HCT116 (cell line): ENCODE data around the gene CSNK1D. TPM values are rescaled to one million over a fixed set of nuclear protein-coding genes. Genes with fewer than 3 reads are reported as not detected.
A peak's percentile ranks its signal among the peaks of the same experiment; 100 is the strongest.

Experiments
- ATAC-seq: fragments of 200-7000 bp; cut with Tn5 transposase; 2 replicates; pipeline ENCODE4 v1.9.1; 2020; ENCODE audit warnings: mild to moderate bottlenecking, moderate library complexity
- BruUV-seq: library from RNA; stranded (reverse); fragments of 400-500 nt; replicated peaks from 2 replicates; lab custom pipeline; 2021; lab: Mats Ljungman, UMichigan
- CTCF ChIA-PET: fragments of 300-600 bp; sonication (Branson Sonifier 250); formaldehyde crosslinking; loops from one replicate; lab custom pipeline; 2021; ENCODE audit warnings: antibody characterized with exemption; lab: Charles Lee
- POLR2A ChIA-PET: fragments of 300-600, 350-600 bp; sonication (Branson Sonifier 250); formaldehyde crosslinking; loops from one replicate; lab custom pipeline; 2021; ENCODE audit warnings: antibody characterized with exemption; lab: Charles Lee
- RAD21 ChIA-PET, 2 experiments: fragments of 300-600 bp; sonication (Branson Sonifier 250); formaldehyde crosslinking; loops; one replicate each; lab custom pipeline; 2023; ENCODE audit warnings: low total read pairs in 2 of 2; ENCODE audit not compliant: uncharacterized antibody in 2 of 2, unreplicated experiment in 2 of 2, low non-redundant PET in 1 of 2; lab: Charles Lee
- DNase-seq: peaks from one replicate; pipeline ENCODE4 v3.0.0-alpha.2; 2010; ENCODE audit warnings: low read depth, low spot score
- H2AFZ ChIP-seq: fragments of 200-600 bp; shearing (Covaris generic), sonication (generic); 2 replicates; pipeline ENCODE4 v1.6.1; 2017; ENCODE audit warnings: low read depth, mixed run types, mixed read lengths, antibody characterized with exemption, low read length; ENCODE audit not compliant: poor library complexity, severe bottlenecking
- H3K27ac ChIP-seq: 2 replicates; pipeline ENCODE4 v1.5.1; 2012; ENCODE audit warnings: low read depth, low read length
- H3K27me3 ChIP-seq: fragments of 200-600 bp; sonication (generic); 2 replicates; pipeline ENCODE4 v1.6.1; 2016; ENCODE audit warnings: mixed run types, low read length, mixed read lengths; ENCODE audit not compliant: insufficient read depth
- H3K36me3 ChIP-seq, 2 experiments: fragments of 200-500 bp in 1 of 2; fragments of 200-600 bp in 1 of 2; sonication (Bioruptor generic) in 1 of 2; sonication (generic) in 1 of 2; 2 replicates each; pipeline versions ENCODE4 v1.5.1 to v1.6.1; 2014 to 2016; ENCODE audit warnings: low read length in 2 of 2, inconsistent platforms in 1 of 2, mixed read lengths in 1 of 2, mixed run types in 1 of 2; ENCODE audit not compliant: insufficient read depth in 2 of 2, control insufficient read depth in 1 of 2
- H3K4me1 ChIP-seq, 2 experiments: fragments of 200-600 bp in 1 of 2; sonication (generic) in 1 of 2; 2 replicates each; pipeline versions ENCODE4 v1.5.1 to v1.6.1; 2012 to 2017; ENCODE audit warnings: low read length in 2 of 2, inconsistent platforms in 1 of 2, mild to moderate bottlenecking in 1 of 2, mixed read lengths in 1 of 2, mixed run types in 1 of 2, moderate library complexity in 1 of 2; ENCODE audit not compliant: insufficient read depth in 2 of 2, control insufficient read depth in 1 of 2
- H3K4me2 ChIP-seq: fragments of 200-600 bp; sonication (generic); 2 replicates; pipeline ENCODE4 v1.6.1; 2017; ENCODE audit warnings: mixed run types, low read length, mixed read lengths
- H3K4me3 ChIP-seq, 2 experiments: fragments of 200-600 bp in 1 of 2; sonication (generic) in 1 of 2; replicated peaks in 1 of 2; 2 replicates each; pipeline ENCODE4 v1.5.1; 2011 to 2016; ENCODE audit warnings: low read length in 2 of 2, control low read depth in 1 of 2, low read depth in 1 of 2, mild to moderate bottlenecking in 1 of 2, mixed read lengths in 1 of 2, mixed run types in 1 of 2
- H3K79me2 ChIP-seq: fragments of 200-600 bp; sonication (generic); 2 replicates; pipeline ENCODE4 v1.6.1; 2017; ENCODE audit warnings: mild to moderate bottlenecking, mixed run types, low read length, moderate library complexity, mixed read lengths; ENCODE audit not compliant: insufficient read depth
- H3K9ac ChIP-seq: fragments of 200-600 bp; sonication (generic); 2 replicates; pipeline ENCODE4 v1.6.1; 2016; ENCODE audit warnings: low read length, mixed read lengths
- H3K9me2 ChIP-seq: fragments of 200-600 bp; sonication (generic), shearing (Covaris generic); 2 replicates; pipeline ENCODE4 v1.6.1; 2017; ENCODE audit warnings: mixed run types, mild to moderate bottlenecking, moderate library complexity; ENCODE audit not compliant: insufficient read depth
- H3K9me3 ChIP-seq, 2 experiments: fragments of 200-500 bp in 1 of 2; fragments of 200-600 bp in 1 of 2; sonication (Bioruptor generic) in 1 of 2; sonication (generic) in 1 of 2; 2 replicates each; pipeline ENCODE4 v1.6.1; 2014 to 2017; ENCODE audit warnings: low read length in 2 of 2, mixed read lengths in 2 of 2, inconsistent platforms in 1 of 2, low read depth in 1 of 2, mild to moderate bottlenecking in 1 of 2, mixed run types in 1 of 2, moderate library complexity in 1 of 2; ENCODE audit not compliant: control insufficient read depth in 1 of 2, insufficient read depth in 1 of 2
- H4K20me1 ChIP-seq: fragments of 200-600 bp; sonication (generic), shearing (Covaris generic); 2 replicates; pipeline ENCODE4 v1.6.1; 2017; ENCODE audit warnings: mixed run types, mild to moderate bottlenecking, moderate library complexity; ENCODE audit not compliant: insufficient read depth
- CBX3 ChIP-seq: IDR thresholded peaks from 2 replicates; pipeline ENCODE4 v1.6.1; 2012; ENCODE audit warnings: low read depth
- CEBPB ChIP-seq: IDR thresholded peaks from 2 replicates; pipeline ENCODE4 v1.6.1; 2012; ENCODE audit warnings: low read depth
- EGR1 ChIP-seq: IDR thresholded peaks from 2 replicates; pipeline ENCODE4 v1.6.1; 2012; ENCODE audit warnings: low read depth
- ELF1 ChIP-seq: IDR thresholded peaks from 2 replicates; pipeline ENCODE4 v1.6.1; 2012; ENCODE audit warnings: low read depth, borderline replicate concordance
- EZH2 ChIP-seq: fragments of 200-600 bp; sonication (generic); IDR thresholded peaks from 2 replicates; pipeline ENCODE4 v1.6.1; 2017; ENCODE audit warnings: antibody characterized with exemption, mixed run types
- FOSL1 ChIP-seq: IDR thresholded peaks from 2 replicates; pipeline ENCODE4 v1.6.1; 2012; ENCODE audit warnings: low read depth
- JUND ChIP-seq: IDR thresholded peaks from 2 replicates; pipeline ENCODE4 v1.6.1; 2012
- POLR2A ChIP-seq: IDR thresholded peaks from 2 replicates; pipeline ENCODE4 v1.7.0; 2011; ENCODE audit warnings: borderline replicate concordance; ENCODE audit not compliant: insufficient read depth, insufficient read length; ENCODE audit errors: extremely low read depth
- POLR2AphosphoS5 ChIP-seq: IDR thresholded peaks from 2 replicates; pipeline ENCODE4 v1.6.1; 2011; ENCODE audit warnings: mild to moderate bottlenecking, low read depth, low read length, moderate library complexity
- RAD21 ChIP-seq: IDR thresholded peaks from 2 replicates; pipeline ENCODE4 v1.6.1; 2012; ENCODE audit warnings: low read depth, mild to moderate bottlenecking
- SIN3A ChIP-seq: IDR thresholded peaks from 2 replicates; pipeline ENCODE4 v1.6.1; 2012; ENCODE audit warnings: low read depth
- SP1 ChIP-seq: IDR thresholded peaks from 2 replicates; pipeline ENCODE4 v1.6.1; 2012; ENCODE audit warnings: low read depth
- SRF ChIP-seq: IDR thresholded peaks from 2 replicates; pipeline ENCODE4 v1.6.1; 2012; ENCODE audit warnings: low read depth
- TCF7L2 ChIP-seq: IDR thresholded peaks from 2 replicates; pipeline ENCODE4 v1.7.0; 2011; ENCODE audit warnings: borderline replicate concordance, inconsistent platforms; ENCODE audit not compliant: insufficient read depth, insufficient read length; ENCODE audit errors: extremely low read depth
- YY1 ChIP-seq: IDR thresholded peaks from 2 replicates; pipeline ENCODE4 v1.6.1; 2011; ENCODE audit warnings: low read length, low read depth, moderate library complexity, mild to moderate bottlenecking; ENCODE audit not compliant: insufficient replicate concordance; ENCODE audit errors: extremely low read depth
- ZNF274 ChIP-seq: fragments of 200-500 bp; sonication (Bioruptor generic); IDR thresholded peaks from 2 replicates; pipeline ENCODE4 v1.6.1; 2014; ENCODE audit warnings: mild to moderate bottlenecking, low read depth, low read length, inconsistent platforms
- intact Hi-C: fragments of 100-400 bp; cut with micrococcal nuclease; formaldehyde crosslinking; loops from 2 replicates; pipeline ENCODE4 v1.10.0; 2022
- total RNA-seq: library from RNA; stranded (reverse); gene quantifications from one replicate; pipeline ENCODE4 v1.2.1, GENCODE V29; 2021; ENCODE audit not compliant: unreplicated experiment
- TF ChIP-seq, protein P1 (sequence below): IDR thresholded peaks from 2 replicates; pipeline ENCODE4 v1.6.1; 2012
- TF ChIP-seq, protein P2 (sequence below): IDR thresholded peaks from 2 replicates; pipeline ENCODE4 v1.6.1; 2012; ENCODE audit warnings: low read depth
- TF ChIP-seq, protein P3 (sequence below): IDR thresholded peaks from 2 replicates; pipeline ENCODE4 v1.6.1; 2012
- TF ChIP-seq, protein P4 (sequence below), 3 experiments: fragments of 200-600 bp in 1 of 3; sonication (generic) in 1 of 3; IDR thresholded peaks in 2 of 3; conservative IDR thresholded peaks in 1 of 3; 2 replicates each; pipeline ENCODE4 v1.5.1; 2012 to 2017; ENCODE audit warnings: low read depth in 2 of 3, low read length in 2 of 3, antibody characterized with exemption in 1 of 3, borderline replicate concordance in 1 of 3, control low read depth in 1 of 3, mild to moderate bottlenecking in 1 of 3, mixed read lengths in 1 of 3, mixed run types in 1 of 3, moderate library complexity in 1 of 3; ENCODE audit not compliant: insufficient read depth in 1 of 3

Gene CSNK1D
- total RNA-seq, 1 experiment from 2014 or later, result 176 TPM

DNA sequence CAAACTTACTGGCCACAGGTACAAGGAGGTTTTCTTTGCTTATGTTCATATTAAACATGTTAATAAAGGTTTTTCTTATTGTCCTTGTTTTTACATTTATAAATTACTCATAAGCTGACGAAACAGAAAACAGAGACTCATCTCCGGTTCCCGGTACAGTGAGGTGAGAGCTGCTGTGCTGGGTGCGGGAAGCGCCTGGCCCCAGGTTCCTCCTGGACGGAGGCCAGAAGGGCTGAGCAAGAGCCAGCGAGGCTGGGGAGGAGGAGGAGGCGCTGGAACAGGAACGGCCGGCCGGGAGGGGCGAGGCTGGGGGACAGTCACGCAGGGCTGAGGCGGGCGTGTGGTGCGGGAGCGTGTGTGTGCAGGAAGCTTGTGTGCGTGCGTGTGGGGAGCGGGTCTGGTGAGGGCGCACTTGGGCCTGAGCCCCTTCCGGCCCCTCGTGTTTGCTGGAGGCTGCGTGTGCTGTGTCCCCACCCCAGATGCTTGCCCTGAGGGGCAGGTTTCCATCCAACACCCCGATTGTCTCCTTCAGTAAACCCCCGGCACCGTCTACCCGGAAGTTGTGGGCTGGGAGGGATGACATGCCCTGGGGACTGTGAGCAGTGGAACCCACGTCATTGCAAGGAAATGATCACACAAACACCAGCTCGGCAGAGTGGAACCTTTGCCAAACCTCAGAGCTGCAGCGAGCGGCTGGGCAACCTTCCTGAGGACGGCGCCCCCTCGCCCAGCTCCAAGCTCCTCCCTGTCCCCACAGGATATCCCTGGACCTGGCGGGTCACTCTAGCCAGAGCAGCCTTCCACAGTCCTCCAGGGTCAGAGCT, 24.4 kb upstream of the CSNK1D start:
- peak overlapping the region; percentile 89 for H3K27ac ChIP-seq
- no peak; the same call in 1 of the 2 replicates for TF ChIP-seq SIN3A
- TF ChIP-seq ZNF274, result no peak
- TF ChIP-seq, protein P1, sequence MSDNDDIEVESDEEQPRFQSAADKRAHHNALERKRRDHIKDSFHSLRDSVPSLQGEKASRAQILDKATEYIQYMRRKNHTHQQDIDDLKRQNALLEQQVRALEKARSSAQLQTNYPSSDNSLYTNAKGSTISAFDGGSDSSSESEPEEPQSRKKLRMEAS, result peak; percentile 82; the same call in 1 of the 2 replicates
- TF ChIP-seq, protein P2, sequence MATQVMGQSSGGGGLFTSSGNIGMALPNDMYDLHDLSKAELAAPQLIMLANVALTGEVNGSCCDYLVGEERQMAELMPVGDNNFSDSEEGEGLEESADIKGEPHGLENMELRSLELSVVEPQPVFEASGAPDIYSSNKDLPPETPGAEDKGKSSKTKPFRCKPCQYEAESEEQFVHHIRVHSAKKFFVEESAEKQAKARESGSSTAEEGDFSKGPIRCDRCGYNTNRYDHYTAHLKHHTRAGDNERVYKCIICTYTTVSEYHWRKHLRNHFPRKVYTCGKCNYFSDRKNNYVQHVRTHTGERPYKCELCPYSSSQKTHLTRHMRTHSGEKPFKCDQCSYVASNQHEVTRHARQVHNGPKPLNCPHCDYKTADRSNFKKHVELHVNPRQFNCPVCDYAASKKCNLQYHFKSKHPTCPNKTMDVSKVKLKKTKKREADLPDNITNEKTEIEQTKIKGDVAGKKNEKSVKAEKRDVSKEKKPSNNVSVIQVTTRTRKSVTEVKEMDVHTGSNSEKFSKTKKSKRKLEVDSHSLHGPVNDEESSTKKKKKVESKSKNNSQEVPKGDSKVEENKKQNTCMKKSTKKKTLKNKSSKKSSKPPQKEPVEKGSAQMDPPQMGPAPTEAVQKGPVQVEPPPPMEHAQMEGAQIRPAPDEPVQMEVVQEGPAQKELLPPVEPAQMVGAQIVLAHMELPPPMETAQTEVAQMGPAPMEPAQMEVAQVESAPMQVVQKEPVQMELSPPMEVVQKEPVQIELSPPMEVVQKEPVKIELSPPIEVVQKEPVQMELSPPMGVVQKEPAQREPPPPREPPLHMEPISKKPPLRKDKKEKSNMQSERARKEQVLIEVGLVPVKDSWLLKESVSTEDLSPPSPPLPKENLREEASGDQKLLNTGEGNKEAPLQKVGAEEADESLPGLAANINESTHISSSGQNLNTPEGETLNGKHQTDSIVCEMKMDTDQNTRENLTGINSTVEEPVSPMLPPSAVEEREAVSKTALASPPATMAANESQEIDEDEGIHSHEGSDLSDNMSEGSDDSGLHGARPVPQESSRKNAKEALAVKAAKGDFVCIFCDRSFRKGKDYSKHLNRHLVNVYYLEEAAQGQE, result no peak
- TF ChIP-seq, protein P3, sequence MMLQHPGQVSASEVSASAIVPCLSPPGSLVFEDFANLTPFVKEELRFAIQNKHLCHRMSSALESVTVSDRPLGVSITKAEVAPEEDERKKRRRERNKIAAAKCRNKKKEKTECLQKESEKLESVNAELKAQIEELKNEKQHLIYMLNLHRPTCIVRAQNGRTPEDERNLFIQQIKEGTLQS, result no peak
- peak; percentile 65; the same call in 1 of the 2 replicates for TF ChIP-seq POLR2AphosphoS5
- TF ChIP-seq YY1, result peak; percentile 43
- peak; percentile 72 for TF ChIP-seq SP1
- no peak for TF ChIP-seq EGR1
- TF ChIP-seq ELF1, result no peak; the same call in 1 of the 2 replicates
- no peak for TF ChIP-seq RAD21
- TF ChIP-seq, protein P4, sequence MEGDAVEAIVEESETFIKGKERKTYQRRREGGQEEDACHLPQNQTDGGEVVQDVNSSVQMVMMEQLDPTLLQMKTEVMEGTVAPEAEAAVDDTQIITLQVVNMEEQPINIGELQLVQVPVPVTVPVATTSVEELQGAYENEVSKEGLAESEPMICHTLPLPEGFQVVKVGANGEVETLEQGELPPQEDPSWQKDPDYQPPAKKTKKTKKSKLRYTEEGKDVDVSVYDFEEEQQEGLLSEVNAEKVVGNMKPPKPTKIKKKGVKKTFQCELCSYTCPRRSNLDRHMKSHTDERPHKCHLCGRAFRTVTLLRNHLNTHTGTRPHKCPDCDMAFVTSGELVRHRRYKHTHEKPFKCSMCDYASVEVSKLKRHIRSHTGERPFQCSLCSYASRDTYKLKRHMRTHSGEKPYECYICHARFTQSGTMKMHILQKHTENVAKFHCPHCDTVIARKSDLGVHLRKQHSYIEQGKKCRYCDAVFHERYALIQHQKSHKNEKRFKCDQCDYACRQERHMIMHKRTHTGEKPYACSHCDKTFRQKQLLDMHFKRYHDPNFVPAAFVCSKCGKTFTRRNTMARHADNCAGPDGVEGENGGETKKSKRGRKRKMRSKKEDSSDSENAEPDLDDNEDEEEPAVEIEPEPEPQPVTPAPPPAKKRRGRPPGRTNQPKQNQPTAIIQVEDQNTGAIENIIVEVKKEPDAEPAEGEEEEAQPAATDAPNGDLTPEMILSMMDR (IDR thresholded peaks at IDR 0.05 in 2 of 3, conservative IDR thresholded peaks at IDR 0.05 in 1 of 3; ENCODE audit: borderline replicate concordance in 1 of 3, insufficient read depth in 1 of 3, low read depth in 2 of 3, low read length in 2 of 3), result no peak
- no peak for TF ChIP-seq CBX3
- no peak for TF ChIP-seq JUND
- TF ChIP-seq CEBPB, result no peak
- TF ChIP-seq POLR2A, result no peak
- TF ChIP-seq FOSL1, result no peak
- no peak for TF ChIP-seq TCF7L2
- TF ChIP-seq EZH2, result no peak
- no peak for TF ChIP-seq SRF

More for the DNA sequence above, 24.4 kb upstream of the CSNK1D start:
- RAD21 ChIA-PET, result no interaction called here
- Histone ChIP-seq H3K27me3 (no peaks in the 10 kb centered on the region), H3K4me1 (peaks cover 35 to 64% of the 10 kb centered on the region in 2 experiments), H3K9ac (peak overlapping the region; percentile 69), H3K79me2 (no peaks in the 10 kb centered on the region), H3K4me3 (peak overlapping the region; percentile 52 to 62), H4K20me1 (no peaks in the 10 kb centered on the region), H3K9me2 (no peaks in the 10 kb centered on the region), H3K36me3 (no peaks in the 10 kb centered on the region), H3K9me3 (no peaks in the 10 kb centered on the region), H2AFZ (peak overlapping the region; percentile 32), H3K4me2 (peak overlapping the region; percentile 93)
- CTCF ChIA-PET, result interaction anchor here (0.6 to 1.6 kb wide), 4 partner anchors 12 to 36 kb away, joined by 3 to 4 read pairs (median 4); partner anchors contain the start of gene SECTM1
- POLR2A ChIA-PET, result interaction anchor here (0.9 to 2.1 kb wide), 7 partner anchors 11 to 69 kb away, joined by 3 to 10 read pairs (median 4); partner anchors contain the start of genes CD7 and SLC16A3
- ATAC-seq, result peak; percentile 64
- intact Hi-C loops, result loop anchor here (10.0 kb wide), 1 partner anchor 263 kb away; the partner anchor contains the start of genes DCXR and RAC3
- no peak for DNase-seq
- BruUV-seq, result no TSS peak
